ENCODE measurements around the gene PPP4R2.
"Not testable (repeated sequence)": the region's sequence is repeated elsewhere in the genome, so short reads cannot be mapped to it uniquely, and the experiment has no call there.

The PPP4R2 gene

DNA sequence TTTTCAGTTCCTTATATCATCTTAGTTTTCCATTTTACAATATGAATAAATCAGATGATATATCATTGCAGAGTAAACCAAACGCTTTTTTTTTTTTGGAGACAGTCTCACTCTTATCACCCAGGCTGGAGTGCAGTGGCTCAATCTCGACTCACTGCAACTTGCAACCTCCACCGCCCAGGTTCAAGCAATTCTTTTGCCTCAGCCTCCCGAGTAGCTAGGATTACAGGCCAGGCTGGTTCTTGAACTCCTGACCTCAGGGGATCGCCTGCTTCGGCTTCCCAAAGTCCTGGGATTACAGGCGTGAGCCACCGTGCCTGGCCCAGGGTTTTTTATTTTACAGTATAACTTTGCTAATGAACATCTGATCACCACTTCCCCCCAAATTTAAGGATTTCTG lies 59.0 kb downstream of the PPP4R2 start:
- Histone ChIP-seq H3K9me3 (replicated peaks; ENCODE audit: low read length) (no peaks in the 10 kb centered on the region), H3K27me3 (ENCODE audit: control insufficient read depth, insufficient read depth, low read length) (no peaks in the 10 kb centered on the region), H3K4me1 (ENCODE audit: control insufficient read depth, insufficient read depth, low read length) (peaks cover 28% of the 10 kb centered on the region), H3K4me2 (ENCODE audit: low read length) (no peak overlapping the region), H3K9ac (ENCODE audit: low read depth, low read length) (peak overlapping the region; percentile 12), H3K4me3 (ENCODE audit: low read length) (no peak overlapping the region), H3K36me3 (ENCODE audit: insufficient read depth, low read length) (peaks cover 7% of the 10 kb centered on the region)

DNA sequence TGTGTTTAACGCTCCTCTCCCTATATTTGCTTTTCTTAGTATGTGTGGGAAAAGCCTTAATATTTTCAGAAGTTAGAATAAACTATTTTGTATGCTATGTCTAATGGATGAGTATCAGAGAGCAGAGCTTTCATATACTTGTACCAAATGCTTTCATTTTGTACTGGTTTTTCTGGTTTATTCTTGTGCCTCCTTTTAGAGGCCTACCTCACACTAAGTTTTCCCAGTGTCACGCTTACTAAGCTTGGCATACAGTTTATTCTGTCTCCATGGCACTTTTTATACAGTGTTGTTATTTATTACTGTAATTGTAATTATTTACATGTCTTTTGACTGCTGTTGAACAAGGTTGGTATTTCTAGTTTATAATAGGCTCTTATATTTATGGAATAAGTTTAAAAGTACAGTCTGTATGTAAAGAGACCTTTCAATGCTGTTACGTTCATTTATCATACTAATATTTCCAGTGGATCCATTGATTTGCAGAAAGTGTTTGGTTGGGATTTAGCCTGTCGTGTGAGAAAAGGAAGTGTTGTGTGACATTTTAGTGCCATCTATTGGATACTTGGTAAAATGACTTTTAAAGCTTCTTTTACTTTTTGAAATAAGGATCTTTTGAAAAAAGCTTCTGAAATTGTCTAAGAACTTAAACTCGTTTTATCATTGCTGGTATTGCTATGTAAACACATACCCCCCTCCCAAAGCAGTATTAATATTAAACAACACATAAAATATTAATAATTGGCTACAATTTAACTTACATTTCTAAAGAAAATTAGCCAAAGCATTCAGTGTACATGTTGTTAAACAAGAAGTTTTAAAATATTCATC lies 59.6 kb downstream of the PPP4R2 start:
- H3K27me3 ChIP-seq (ENCODE audit: control insufficient read depth, insufficient read depth, low read length) = no peaks in the 10 kb centered on the region
- H3K4me2 ChIP-seq (ENCODE audit: low read length) = no peak overlapping the region
- H3K9me3 ChIP-seq (replicated peaks; ENCODE audit: low read length) = no peaks in the 10 kb centered on the region
- H3K9ac ChIP-seq (ENCODE audit: low read depth, low read length) = peak overlapping the region; percentile 12
- no peak overlapping the region for H3K4me3 ChIP-seq (ENCODE audit: low read length)
- peaks cover 31% of the 10 kb centered on the region for H3K4me1 ChIP-seq (ENCODE audit: control insufficient read depth, insufficient read depth, low read length)
- H3K36me3 ChIP-seq (ENCODE audit: insufficient read depth, low read length) = peaks cover 4% of the 10 kb centered on the region

DNA sequence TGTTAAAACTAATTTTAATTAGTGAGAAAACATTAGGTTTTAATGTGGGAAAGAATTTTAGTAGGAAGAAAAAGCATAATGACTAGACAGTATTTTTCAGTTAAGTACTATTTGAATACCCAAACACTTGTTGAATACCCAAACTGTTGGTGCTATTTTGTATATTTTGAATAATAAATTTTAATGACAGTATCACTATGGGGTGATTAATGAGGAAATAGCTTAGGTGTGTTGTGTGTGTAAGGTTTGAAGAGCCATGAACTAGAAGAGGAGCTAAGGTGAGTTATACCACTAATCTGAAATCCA lies 60.2 kb downstream of the PPP4R2 start:
- H3K27me3 ChIP-seq (ENCODE audit: control insufficient read depth, insufficient read depth, low read length) = no peaks in the 10 kb centered on the region
- H3K9me3 ChIP-seq (replicated peaks; ENCODE audit: low read length) = no peaks in the 10 kb centered on the region
- H3K36me3 ChIP-seq (ENCODE audit: insufficient read depth, low read length) = peaks cover 8% of the 10 kb centered on the region
- peaks cover 31% of the 10 kb centered on the region for H3K4me1 ChIP-seq (ENCODE audit: control insufficient read depth, insufficient read depth, low read length)
- no peak overlapping the region for H3K4me2 ChIP-seq (ENCODE audit: low read length)
- H3K4me3 ChIP-seq (ENCODE audit: low read length) = no peak overlapping the region
- no peak overlapping the region for H3K9ac ChIP-seq (ENCODE audit: low read depth, low read length)

DNA sequence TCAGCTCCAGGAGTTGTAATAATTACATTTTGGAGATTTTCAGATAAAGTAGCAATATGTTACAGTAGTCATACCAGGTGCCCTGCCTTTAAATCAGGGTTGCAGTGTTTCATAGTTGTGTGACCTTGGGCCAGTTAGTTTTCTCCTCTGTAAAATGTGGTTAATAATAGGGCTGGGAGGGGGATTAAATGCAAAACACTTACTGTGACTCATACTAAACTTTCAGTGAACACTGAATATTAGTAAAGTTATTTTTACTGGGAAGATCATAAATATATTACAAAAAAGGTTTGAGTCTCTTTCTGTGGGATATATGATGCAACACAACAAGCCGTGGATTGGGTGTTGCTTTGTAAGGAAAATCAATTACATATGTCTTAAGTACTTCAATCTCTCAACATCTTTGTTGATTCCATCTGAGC lies 63.7 kb downstream of the PPP4R2 start:
- H3K4me3 ChIP-seq (ENCODE audit: low read length) = no peak overlapping the region
- H3K36me3 ChIP-seq (ENCODE audit: insufficient read depth, low read length) = peaks cover 27% of the 10 kb centered on the region
- H3K9ac ChIP-seq (ENCODE audit: low read depth, low read length) = no peak overlapping the region
- no peaks in the 10 kb centered on the region for H3K27me3 ChIP-seq (ENCODE audit: control insufficient read depth, insufficient read depth, low read length)
- H3K4me2 ChIP-seq (ENCODE audit: low read length) = peak overlapping the region; percentile 37
- H3K4me1 ChIP-seq (ENCODE audit: control insufficient read depth, insufficient read depth, low read length) = peaks cover 22% of the 10 kb centered on the region
- H3K9me3 ChIP-seq (replicated peaks; ENCODE audit: low read length) = no peaks in the 10 kb centered on the region

DNA sequence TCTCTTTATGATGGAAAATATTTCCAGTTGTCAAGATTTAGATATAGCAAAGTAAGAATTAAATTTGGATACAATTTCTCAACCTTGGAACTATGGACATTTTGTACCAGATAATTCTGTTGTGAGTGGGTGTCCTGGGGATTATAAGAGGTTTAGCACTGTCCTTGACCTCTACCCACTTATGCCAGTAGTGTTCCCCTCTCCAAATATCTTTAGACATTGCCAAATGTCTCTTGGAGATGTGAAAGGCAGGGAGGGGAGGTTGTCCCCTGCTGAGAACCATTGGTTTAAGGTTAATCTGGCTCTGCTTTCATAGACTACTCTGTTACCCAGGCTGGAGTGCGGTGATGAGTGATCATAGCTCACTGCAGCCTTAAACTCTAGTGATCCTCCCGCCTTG lies 64.8 kb downstream of the PPP4R2 start, which contains the start of gene EBLN2:
Gene EBLN2 (plus strand): TSS at position 244 of the 400 bp plus-strand sequence. CDS start 423 bp downstream, outside the sequence.
- no peaks in the 10 kb centered on the region for H3K27me3 ChIP-seq (ENCODE audit: control insufficient read depth, insufficient read depth, low read length)
- no peak within 1 kb of the TSS for H3K4me2 ChIP-seq (ENCODE audit: low read length)
- H3K36me3 ChIP-seq (ENCODE audit: insufficient read depth, low read length) = peaks cover 32% of the 10 kb centered on the region
- no peak within 1 kb of the TSS for H3K9ac ChIP-seq (ENCODE audit: low read depth, low read length)
- peaks cover 22% of the 10 kb centered on the region for H3K4me1 ChIP-seq (ENCODE audit: control insufficient read depth, insufficient read depth, low read length)
- H3K4me3 ChIP-seq (ENCODE audit: low read length) = no peak within 1 kb of the TSS
- H3K9me3 ChIP-seq (replicated peaks; ENCODE audit: low read length) = no peaks in the 10 kb centered on the region

DNA sequence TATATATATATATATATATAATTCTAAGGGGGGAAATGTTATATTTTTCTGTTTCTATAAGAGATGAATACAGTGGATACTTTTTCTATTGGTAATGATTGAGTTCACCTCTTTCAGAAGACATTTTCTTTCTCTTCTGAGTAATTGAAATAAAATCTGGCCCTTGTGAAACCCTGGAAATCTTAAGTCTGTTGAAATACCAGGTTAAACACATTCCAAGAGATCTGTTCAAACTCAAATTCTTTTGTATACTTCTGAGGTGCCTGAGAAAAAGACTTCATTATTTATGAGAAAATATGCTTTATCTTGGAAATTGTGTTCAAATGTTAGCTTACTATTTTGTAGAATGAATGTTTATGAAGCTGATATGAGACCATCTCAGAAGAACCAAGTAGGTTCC lies 69.6 kb downstream of the PPP4R2 start:
- H3K4me2 ChIP-seq (ENCODE audit: low read length); H3K9ac ChIP-seq (ENCODE audit: low read depth, low read length); H3K9me3 ChIP-seq (replicated peaks; ENCODE audit: low read length); H3K4me3 ChIP-seq (ENCODE audit: low read length); H3K27me3 ChIP-seq (ENCODE audit: control insufficient read depth, insufficient read depth, low read length): not testable (repeated sequence)
- Histone ChIP-seq H3K36me3 (ENCODE audit: insufficient read depth, low read length) (peaks cover 34% of the 10 kb centered on the region), H3K4me1 (ENCODE audit: control insufficient read depth, insufficient read depth, low read length) (peaks cover 16% of the 10 kb centered on the region)

DNA sequence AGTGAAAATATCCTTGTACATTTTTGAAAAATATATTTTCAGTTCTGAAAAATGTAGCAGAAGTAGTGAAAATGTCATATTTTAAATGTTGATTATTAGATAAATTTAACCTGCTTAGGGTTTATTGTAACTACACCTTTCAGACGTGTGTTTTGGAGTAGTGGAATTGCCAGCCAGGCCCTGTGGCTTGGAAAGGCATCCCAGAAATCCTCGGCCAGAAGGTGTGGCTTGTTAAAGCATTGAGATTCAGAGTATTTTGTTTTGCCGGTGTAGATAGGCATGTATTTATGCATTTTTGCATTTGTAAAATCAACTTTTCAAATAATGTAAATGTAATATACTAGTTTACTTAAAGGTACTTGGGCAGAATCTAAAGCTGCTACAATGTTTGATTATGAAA lies 71.8 kb downstream of the PPP4R2 start:
- H3K4me3 ChIP-seq (ENCODE audit: low read length) = no peak overlapping the region
- H3K9ac ChIP-seq (ENCODE audit: low read depth, low read length) = no peak overlapping the region
- H3K27me3 ChIP-seq (ENCODE audit: control insufficient read depth, insufficient read depth, low read length) = no peaks in the 10 kb centered on the region
- no peak overlapping the region for H3K4me2 ChIP-seq (ENCODE audit: low read length)
- H3K36me3 ChIP-seq (ENCODE audit: insufficient read depth, low read length) = peaks cover 15% of the 10 kb centered on the region
- no peaks in the 10 kb centered on the region for H3K9me3 ChIP-seq (replicated peaks; ENCODE audit: low read length)
- peaks cover 29% of the 10 kb centered on the region for H3K4me1 ChIP-seq (ENCODE audit: control insufficient read depth, insufficient read depth, low read length)

DNA sequence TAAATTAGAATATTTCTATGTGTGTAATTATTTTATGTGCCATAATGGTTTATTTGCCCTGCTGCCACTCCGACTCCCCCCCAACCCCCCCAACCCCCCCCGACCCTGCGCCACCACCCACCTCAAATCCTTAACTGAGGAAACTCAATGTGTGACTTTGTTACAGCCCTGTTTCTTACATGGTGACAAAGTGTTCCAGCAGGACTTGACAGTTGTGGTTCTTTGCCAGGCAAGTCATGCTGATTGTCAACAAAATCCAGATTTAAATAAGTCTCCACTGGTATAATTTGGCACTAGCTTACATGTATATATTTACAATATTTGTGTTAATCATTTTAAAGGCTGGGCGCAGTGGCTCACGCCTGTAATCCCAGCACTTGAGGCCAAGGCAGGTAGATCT lies 72.6 kb downstream of the PPP4R2 start:
- Histone ChIP-seq H3K36me3 (ENCODE audit: insufficient read depth, low read length) (peaks cover 15% of the 10 kb centered on the region), H3K4me1 (ENCODE audit: control insufficient read depth, insufficient read depth, low read length) (peaks cover 32% of the 10 kb centered on the region), H3K27me3 (ENCODE audit: control insufficient read depth, insufficient read depth, low read length) (no peaks in the 10 kb centered on the region), H3K4me3 (ENCODE audit: low read length) (no peak overlapping the region), H3K4me2 (ENCODE audit: low read length) (no peak overlapping the region), H3K9ac (ENCODE audit: low read depth, low read length) (no peak overlapping the region), H3K9me3 (replicated peaks; ENCODE audit: low read length) (no peaks in the 10 kb centered on the region)

DNA sequence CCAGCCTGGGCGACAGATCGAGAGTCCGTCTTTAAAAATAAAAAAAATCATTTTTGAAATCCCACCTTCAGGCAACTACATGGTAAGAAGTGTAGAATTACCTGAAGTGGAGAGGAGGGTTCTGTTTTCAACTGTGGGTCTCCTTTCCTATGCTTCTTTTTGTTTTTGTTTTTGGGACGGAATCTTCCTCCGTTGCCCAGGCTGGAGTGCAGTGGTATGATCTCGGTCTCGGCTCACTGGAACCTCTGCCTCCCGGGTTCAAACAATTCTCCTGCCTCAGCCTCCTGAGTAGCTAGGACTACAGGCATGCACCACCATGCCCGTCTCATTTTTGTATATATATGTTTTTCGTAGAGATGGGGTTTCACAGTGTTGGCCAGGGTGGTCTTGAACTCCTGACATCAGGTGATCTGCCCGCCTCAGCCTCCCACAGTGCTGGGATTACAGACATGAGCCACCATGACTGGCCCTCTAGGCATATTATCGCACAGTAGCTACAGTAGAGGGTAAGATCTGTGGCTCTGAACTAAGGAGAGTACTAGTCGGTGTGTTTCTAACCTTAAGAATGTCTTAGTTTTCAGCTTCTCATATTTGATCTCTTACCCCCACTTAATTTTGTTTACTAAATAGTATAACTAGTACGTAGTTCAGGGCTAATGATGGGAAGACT lies 73.3 kb downstream of the PPP4R2 start:
- Histone ChIP-seq H3K9ac (ENCODE audit: low read depth, low read length) (no peak overlapping the region), H3K4me3 (ENCODE audit: low read length) (no peak overlapping the region), H3K4me2 (ENCODE audit: low read length) (no peak overlapping the region), H3K4me1 (ENCODE audit: control insufficient read depth, insufficient read depth, low read length) (peaks cover 28% of the 10 kb centered on the region), H3K27me3 (ENCODE audit: control insufficient read depth, insufficient read depth, low read length) (no peaks in the 10 kb centered on the region), H3K9me3 (replicated peaks; ENCODE audit: low read length) (no peaks in the 10 kb centered on the region), H3K36me3 (ENCODE audit: insufficient read depth, low read length) (peaks cover 12% of the 10 kb centered on the region)

DNA sequence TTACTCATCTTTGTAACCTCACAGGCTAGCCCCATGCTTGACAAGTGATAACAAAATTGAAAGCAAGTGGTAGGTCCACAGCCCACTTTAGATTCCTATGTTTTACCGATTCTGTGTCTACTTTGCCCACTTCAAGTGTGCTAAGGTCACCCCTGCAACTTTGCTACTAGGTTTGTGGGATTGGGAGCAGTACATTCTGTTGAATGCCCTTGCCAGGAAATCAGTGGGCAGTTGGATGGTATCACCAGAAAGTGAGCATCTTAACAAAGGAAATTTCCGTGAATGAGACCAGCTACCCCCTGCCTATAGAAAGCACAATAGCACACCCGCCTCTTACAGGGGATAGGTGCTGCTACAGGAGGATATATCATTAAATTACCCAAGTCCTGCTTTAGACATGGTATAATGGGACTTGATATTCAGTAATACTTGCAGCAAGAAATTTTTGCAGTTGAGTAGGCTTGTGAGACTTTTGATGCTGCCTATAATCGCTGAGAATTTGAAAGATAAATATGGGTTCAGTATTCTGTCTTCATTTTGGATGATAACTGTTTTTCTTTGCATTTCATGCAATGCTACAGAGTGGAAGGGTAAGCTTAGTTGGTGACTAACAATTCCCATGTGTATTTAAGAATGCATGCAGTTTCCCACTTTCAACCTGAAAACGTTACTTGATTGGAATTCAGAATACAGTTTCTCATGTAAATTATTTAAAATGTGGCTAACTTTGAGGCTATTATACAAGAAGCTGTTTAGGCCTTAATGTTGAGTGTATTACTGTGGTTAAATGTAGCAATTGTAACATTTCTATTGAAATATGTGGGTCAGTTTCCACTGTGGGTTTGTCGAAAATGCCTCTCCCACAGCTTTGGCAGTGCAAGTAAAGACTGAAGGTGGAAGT lies 74.3 kb downstream of the PPP4R2 start:
- no peak overlapping the region for H3K9ac ChIP-seq (ENCODE audit: low read depth, low read length)

DNA sequence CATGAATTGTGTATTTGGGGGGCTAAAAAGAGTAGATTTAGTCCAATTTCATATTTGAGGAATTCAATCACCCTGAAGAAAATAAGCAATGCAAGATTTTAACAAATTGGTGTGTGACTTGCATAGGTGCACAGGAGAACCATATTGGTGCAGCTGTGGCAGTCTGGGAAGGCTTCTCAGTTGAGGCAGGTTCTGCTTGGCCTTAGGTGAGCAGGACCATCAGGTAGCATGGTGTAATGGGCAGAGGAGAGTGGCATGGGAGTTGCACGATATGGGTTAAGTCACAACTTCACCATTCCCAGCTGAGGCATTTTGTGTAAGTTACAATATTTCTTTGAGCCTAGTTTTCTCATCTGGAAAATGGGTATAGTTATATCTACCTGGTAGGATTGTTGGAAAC lies 75.3 kb downstream of the PPP4R2 start:
- H3K4me3 ChIP-seq (ENCODE audit: low read length) = no peak overlapping the region
- H3K4me2 ChIP-seq (ENCODE audit: low read length) = no peak overlapping the region
- peaks cover 28% of the 10 kb centered on the region for H3K4me1 ChIP-seq (ENCODE audit: control insufficient read depth, insufficient read depth, low read length)
- H3K9me3 ChIP-seq (replicated peaks; ENCODE audit: low read length) = no peaks in the 10 kb centered on the region
- H3K27me3 ChIP-seq (ENCODE audit: control insufficient read depth, insufficient read depth, low read length) = no peaks in the 10 kb centered on the region
- H3K9ac ChIP-seq (ENCODE audit: low read depth, low read length) = peak overlapping the region; percentile 0
- no peaks in the 10 kb centered on the region for H3K36me3 ChIP-seq (ENCODE audit: insufficient read depth, low read length)

More for the DNA sequence above, 74.3 kb downstream of the PPP4R2 start:
- Histone ChIP-seq H3K4me3 (ENCODE audit: low read length) (no peak overlapping the region), H3K4me2 (ENCODE audit: low read length) (peak overlapping the region; percentile 24), H3K4me1 (ENCODE audit: control insufficient read depth, insufficient read depth, low read length) (peaks cover 28% of the 10 kb centered on the region), H3K36me3 (ENCODE audit: insufficient read depth, low read length) (peaks cover 4% of the 10 kb centered on the region), H3K9me3 (replicated peaks; ENCODE audit: low read length) (no peaks in the 10 kb centered on the region), H3K27me3 (ENCODE audit: control insufficient read depth, insufficient read depth, low read length) (no peaks in the 10 kb centered on the region)

All from skeletal muscle satellite cell (primary cell).